Endothelial cell of umbilical vein (primary cell): ENCODE results near the gene DALRD3. TPM values are rescaled to one million over a fixed set of nuclear protein-coding genes. Genes with fewer than 3 reads are reported as not detected.

Experiments used
- BruUV-seq: library from RNA; stranded (reverse); fragments of 400-500 nt; replicated peaks from 2 replicates; lab custom pipeline; 2021; lab: Mats Ljungman, UMichigan
- CTCF ChIA-PET: fragments of 300-600, 350-600 bp; sonication (Branson Sonifier 250); formaldehyde crosslinking; loops from one replicate; lab custom pipeline; 2021; ENCODE audit warnings: antibody characterized with exemption, inconsistent platforms; lab: Charles Lee
- POLR2A ChIA-PET: fragments of 300-600, 350-600 bp; sonication (Branson Sonifier 250); formaldehyde crosslinking; loops from one replicate; lab custom pipeline; 2021; ENCODE audit warnings: antibody characterized with exemption, inconsistent platforms; lab: Charles Lee
- DNase-seq: peaks from one replicate; pipeline ENCODE4 v3.0.0-alpha.2; 2011; ENCODE audit warnings: low read depth, low spot score
- FAIRE-seq: peaks from 2 replicates; lab custom pipeline; 2011; peaks lifted over from hg19 to GRCh38; lab: Jason Lieb, UNC
- H2AFZ ChIP-seq: 2 replicates; pipeline ENCODE4 v1.6.0; 2012; ENCODE audit warnings: low read depth, low read length, control low read depth, inconsistent platforms
- H3K27ac ChIP-seq: 2 replicates; pipeline ENCODE4 v1.5.1; 2011; ENCODE audit warnings: low read depth, mild to moderate bottlenecking, control low read depth, low read length, moderate library complexity; ENCODE audit not compliant: insufficient read depth
- H3K27me3 ChIP-seq, 2 experiments: 2 replicates each; pipeline versions ENCODE4 v1.6.0 to v1.6.1; 2011; ENCODE audit warnings: low read length in 2 of 2, mixed read lengths in 1 of 2; ENCODE audit not compliant: control insufficient read depth in 2 of 2, insufficient read depth in 2 of 2
- H3K36me3 ChIP-seq, 2 experiments: 2 replicates in 1 of 2; 3 replicates in 1 of 2; pipeline ENCODE4 v1.5.1; 2011; ENCODE audit warnings: low read length in 2 of 2, mild to moderate bottlenecking in 1 of 2, moderate library complexity in 1 of 2; ENCODE audit not compliant: control insufficient read depth in 2 of 2, insufficient read depth in 2 of 2; ENCODE audit errors: extremely low read depth in 1 of 2
- H3K4me1 ChIP-seq: 3 replicates; pipeline ENCODE4 v1.5.1; 2011; ENCODE audit warnings: mild to moderate bottlenecking, low read length; ENCODE audit not compliant: control insufficient read depth, insufficient read depth; ENCODE audit errors: extremely low read depth
- H3K4me2 ChIP-seq: 2 replicates; pipeline ENCODE4 v1.6.1; 2011; ENCODE audit warnings: low read length, control low read depth, mixed read lengths; ENCODE audit not compliant: insufficient read depth
- H3K4me3 ChIP-seq, 3 experiments: fragments of 200-600 bp in 1 of 3; sonication (generic), shearing (Covaris generic) in 1 of 3; replicated peaks in 1 of 3; 2 replicates each; pipeline ENCODE4 v1.5.1; 2011 to 2016; ENCODE audit warnings: control low read depth in 3 of 3, low read length in 3 of 3, mild to moderate bottlenecking in 2 of 3, inconsistent platforms in 1 of 3, low read depth in 1 of 3, moderate library complexity in 1 of 3; ENCODE audit not compliant: insufficient read depth in 1 of 3
- H3K79me2 ChIP-seq: 2 replicates; pipeline ENCODE4 v1.6.0; 2012; ENCODE audit warnings: low read length, inconsistent platforms; ENCODE audit not compliant: control insufficient read depth, insufficient read depth
- H3K9ac ChIP-seq: replicated peaks from 2 replicates; pipeline ENCODE3; 2011; ENCODE audit warnings: low read length, control low read depth; ENCODE audit not compliant: insufficient read depth; ENCODE audit errors: extremely low read depth
- H3K9me1 ChIP-seq: replicated peaks from 3 replicates; pipeline ENCODE4 v1.6.0; 2011; ENCODE audit warnings: mild to moderate bottlenecking, low read length; ENCODE audit not compliant: control insufficient read depth, insufficient read depth; ENCODE audit errors: extremely low read depth
- H3K9me3 ChIP-seq: replicated peaks from 2 replicates; pipeline ENCODE4 v1.5.1; 2012; ENCODE audit warnings: low read length, inconsistent platforms; ENCODE audit not compliant: control insufficient read depth, insufficient read depth
- H4K20me1 ChIP-seq: replicated peaks from 2 replicates; pipeline ENCODE3; 2011; ENCODE audit warnings: mild to moderate bottlenecking, low read length; ENCODE audit not compliant: control insufficient read depth, insufficient read depth; ENCODE audit errors: extremely low read depth
- CTCF ChIP-seq, 2 donors: IDR thresholded peaks; 1 replicate in 1 of 2; 2 replicates in 1 of 2; pipeline ENCODE4 v1.5.1; 2011; ENCODE audit warnings: low read length in 2 of 2, mild to moderate bottlenecking in 2 of 2, moderate library complexity in 2 of 2, control low read depth in 1 of 2, inconsistent platforms in 1 of 2, low read depth in 1 of 2; ENCODE audit not compliant: insufficient read depth in 1 of 2; ENCODE audit errors: extremely low read depth in 1 of 2
- EZH2 ChIP-seq: IDR thresholded peaks from 2 replicates; pipeline ENCODE4 v1.6.1; 2012; ENCODE audit warnings: borderline replicate concordance, low read depth, mild to moderate bottlenecking, moderate library complexity, low read length, inconsistent platforms; ENCODE audit not compliant: severe bottlenecking
- FOS ChIP-seq: IDR thresholded peaks from 2 replicates; pipeline ENCODE4 v1.6.1; 2011; ENCODE audit warnings: mild to moderate bottlenecking, low read length, moderate library complexity, borderline replicate concordance; ENCODE audit not compliant: insufficient read depth
- GATA2 ChIP-seq: IDR thresholded peaks from 2 replicates; pipeline ENCODE4 v1.7.0; 2011; ENCODE audit warnings: low read depth, mild to moderate bottlenecking, moderate library complexity, mixed read lengths, low read length; ENCODE audit not compliant: insufficient read length, insufficient read depth
- JUN ChIP-seq: IDR thresholded peaks from 2 replicates; pipeline ENCODE4 v1.6.1; 2011; ENCODE audit warnings: borderline replicate concordance, low read depth; ENCODE audit not compliant: insufficient read length, insufficient read depth
- MAX ChIP-seq: IDR thresholded peaks from 2 replicates; pipeline ENCODE4 v1.6.1; 2011; ENCODE audit not compliant: insufficient read depth, insufficient read length
- MYC ChIP-seq: IDR thresholded peaks from one replicate; pipeline ENCODE4 v1.6.1; 2011; ENCODE audit warnings: mild to moderate bottlenecking, low read depth, low read length
- POLR2A ChIP-seq: IDR thresholded peaks from 2 replicates; pipeline ENCODE4 v1.6.1; 2012; ENCODE audit warnings: low read depth, mild to moderate bottlenecking, control low read depth, low read length
- POLR2AphosphoS5 ChIP-seq: IDR thresholded peaks from 2 replicates; pipeline ENCODE4 v1.6.1; 2012; ENCODE audit warnings: low read depth, mild to moderate bottlenecking, control low read depth, low read length, moderate library complexity; ENCODE audit not compliant: insufficient read depth
- dilution Hi-C: fragments of 300-500 bp; cut with MboI; formaldehyde crosslinking; loops from one replicate; pipeline ENCODE4 v1.15.0; 2019; ENCODE audit warnings: low sequenced_read_pairs; ENCODE audit not compliant: extremely low pct_ligation_motif_present
- intact Hi-C: fragments of 100-400 bp; cut with micrococcal nuclease; formaldehyde crosslinking; loops from one replicate; pipeline ENCODE4 v1.10.0; 2022
- polyA plus RNA-seq, 4 experiments: library from polyadenylated mRNA; depleted of rRNA in 3 of 4; stranded (reverse) in 3 of 4; unstranded in 1 of 4; fragments of >200 nt; gene quantifications; 2 replicates each; pipeline versions ENCODE4 v1.2.1 to v1.2.3, GENCODE V29; 2011 to 2012; ENCODE audit warnings: missing spikeins in 1 of 4
- total RNA-seq: library from RNA; stranded (reverse); gene quantifications from 2 replicates; pipeline ENCODE4 v1.2.3, GENCODE V29; 2021

Gene DALRD3
- total and polyA plus RNA-seq, 2 donors (not counting 3 experiments of a cell fraction or from before 2014, with no cell fraction given): 22.7 to 60.8 TPM

- FAIRE-seq: no peak
- no peak for TF ChIP-seq CTCF (IDR thresholded peaks at IDR 0.05; ENCODE audit: extremely low read depth in 1 of 2, insufficient read depth in 1 of 2, low read depth in 1 of 2, low read length in 2 of 2)
- no peak for TF ChIP-seq POLR2AphosphoS5
- TF ChIP-seq MYC: no peak
- no peak for TF ChIP-seq POLR2A
- no peak for TF ChIP-seq GATA2
- no peak for TF ChIP-seq MAX
- TF ChIP-seq EZH2: no peak
- no peak for TF ChIP-seq FOS
- no peak for TF ChIP-seq JUN
- dilution Hi-C loops: no loop called here
- H2AFZ ChIP-seq: no peak overlapping the region
- H3K4me3 ChIP-seq: no peak overlapping the region
- no peak overlapping the region for H3K27ac ChIP-seq
- intact Hi-C loops: no loop called here
- no peaks in the 10 kb centered on the region for H4K20me1 ChIP-seq
- no peak for DNase-seq
- ChIA-PET CTCF (no interaction called here), POLR2A (no interaction called here)
- no peaks in the 10 kb centered on the region for H3K27me3 ChIP-seq
- H3K4me1 ChIP-seq: no peaks in the 10 kb centered on the region
- no peaks in the 10 kb centered on the region for H3K9me3 ChIP-seq
- peaks cover 9% of the 10 kb centered on the region for H3K79me2 ChIP-seq
- no peak overlapping the region for H3K4me2 ChIP-seq
- no peak overlapping the region for H3K9ac ChIP-seq
- peaks cover 14 to 25% of the 10 kb centered on the region in 2 experiments for H3K36me3 ChIP-seq
- H3K9me1 ChIP-seq: no peaks in the 10 kb centered on the region
- BruUV-seq: TSS peak; percentile 57
Observed at GRCh38 chr3:49057268-49057667, 38.9 kb upstream of the DALRD3 start.
